H1 (cell line): ENCODE measurements around the gene XRCC6. TPM values are rescaled to one million over a fixed set of nuclear protein-coding genes. Genes with fewer than 3 reads are reported as not detected.

Experiments used
- CHD7 ChIP-seq: fragments of 300-600 bp; sonication (generic); IDR thresholded peaks from 2 replicates; pipeline ENCODE4 v1.7.1; 2012; ENCODE audit warnings: low read length, moderate library complexity, mild to moderate bottlenecking, inconsistent platforms; ENCODE audit not compliant: insufficient replicate concordance
- GTF2F1 ChIP-seq: IDR thresholded peaks from 2 replicates; pipeline ENCODE4 v1.6.1; 2012; ENCODE audit warnings: low read depth, low read length, improper control_type of control experiment, borderline replicate concordance
- RBBP5 ChIP-seq: IDR thresholded peaks from 2 replicates; pipeline ENCODE4 v1.7.1; 2012; ENCODE audit warnings: low read depth, mild to moderate bottlenecking, inconsistent platforms, low read length, moderate library complexity, borderline replicate concordance
- RNF2 ChIP-seq: fragments of 200-900, 300-1000 bp; sonication (generic); IDR thresholded peaks from 2 replicates; pipeline ENCODE4 v1.7.1; 2016; ENCODE audit warnings: borderline replicate concordance, low read depth, mild to moderate bottlenecking, antibody characterized with exemption, low read length; ENCODE audit not compliant: poor library complexity, severe bottlenecking; ENCODE audit errors: missing control alignments
- SAP30 ChIP-seq: fragments of 300-600 bp; sonication (generic); IDR thresholded peaks from 2 replicates; pipeline ENCODE4 v1.7.1; 2012; ENCODE audit warnings: low read length, moderate library complexity, mild to moderate bottlenecking, inconsistent platforms; ENCODE audit not compliant: insufficient read depth, insufficient replicate concordance
- SIX5 ChIP-seq: IDR thresholded peaks from 2 replicates; pipeline ENCODE4 v1.6.1; 2011; ENCODE audit warnings: mild to moderate bottlenecking, low read depth, low read length
- USF2 ChIP-seq: IDR thresholded peaks from 2 replicates; pipeline ENCODE4 v1.6.1; 2011; ENCODE audit warnings: low read length, improper control_type of control experiment
- polyA plus RNA-seq, 7 experiments: library from polyadenylated mRNA; depleted of rRNA in 3 of 7; stranded (reverse) in 5 of 7; unstranded in 2 of 7; fragments of >200 nt in 5 of 7; fragments of 200-250 nt in 2 of 7; gene quantifications; 1 replicate in 5 of 7; 2 replicates in 1 of 7; 4 replicates in 1 of 7; pipeline versions ENCODE4 v1.2.1 to v1.2.3, GENCODE V29; 2011 to 2013; ENCODE audit warnings: missing spikeins in 2 of 7, mixed read lengths in 2 of 7
- total RNA-seq: library from RNA; stranded (reverse); fragmentation: NEBNext Ultra II Directional; extraction: Animal tissue kit (Norgen Biotek cat#: 25700); gene quantifications from 2 replicates; pipeline ENCODE4 v1.2.1, GENCODE V29; 2021

The XRCC6 gene
- total and polyA plus RNA-seq, 2 of the 8 experiments (the other 6 are each of a cell fraction or from before 2014, with no cell fraction given), result 150 to 490 TPM

GRCh38 chr22:41575533-41575932 is 45.6 kb upstream of the XRCC6 start (continued):
- no peak for TF ChIP-seq CHD7
- no peak for TF ChIP-seq USF2
- TF ChIP-seq RBBP5, result no peak
- no peak for TF ChIP-seq GTF2F1
- no peak for TF ChIP-seq SAP30
- no peak for TF ChIP-seq RNF2
- TF ChIP-seq SIX5, result no peak
